Mammary epithelial cell (primary cell): Measurements from ENCODE around the gene PARD6B.

ENCODE experiments used
- EZH2 ChIP-seq: IDR thresholded peaks from 2 replicates; pipeline ENCODE4 v1.6.1; 2012; ENCODE audit warnings: low read length, inconsistent platforms, borderline replicate concordance
- TF ChIP-seq, protein P1 (sequence below), 2 donors: IDR thresholded peaks in 1 of 2; conservative IDR thresholded peaks in 1 of 2; 2 replicates each; pipeline ENCODE4 v1.5.1; 2011 to 2012; ENCODE audit warnings: inconsistent platforms in 2 of 2, low read length in 2 of 2, mild to moderate bottlenecking in 2 of 2, control low read depth in 1 of 2, low read depth in 1 of 2; ENCODE audit not compliant: insufficient read depth in 1 of 2; ENCODE audit errors: extremely low read depth in 1 of 2

DNA sequence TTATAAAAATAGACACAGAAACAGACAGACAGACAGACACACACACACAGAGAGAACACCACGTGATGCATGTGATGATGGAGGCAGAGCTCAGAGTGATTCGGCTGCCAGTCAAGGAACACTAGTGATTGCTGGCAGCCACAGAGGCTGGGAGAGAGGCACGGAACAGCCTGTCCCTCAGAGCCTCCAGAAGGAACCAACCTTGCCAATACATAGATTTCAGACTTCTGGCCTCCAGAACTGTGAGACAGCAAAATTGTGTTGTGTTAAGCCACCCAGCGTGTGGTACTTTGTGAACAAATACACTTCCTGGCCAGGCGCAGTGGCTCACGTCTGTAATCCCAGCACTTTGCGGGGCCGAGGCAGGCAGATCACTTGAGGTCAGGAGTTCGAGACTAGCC, 9.5 kb upstream of the PARD6B start:
- TF ChIP-seq, protein P1, sequence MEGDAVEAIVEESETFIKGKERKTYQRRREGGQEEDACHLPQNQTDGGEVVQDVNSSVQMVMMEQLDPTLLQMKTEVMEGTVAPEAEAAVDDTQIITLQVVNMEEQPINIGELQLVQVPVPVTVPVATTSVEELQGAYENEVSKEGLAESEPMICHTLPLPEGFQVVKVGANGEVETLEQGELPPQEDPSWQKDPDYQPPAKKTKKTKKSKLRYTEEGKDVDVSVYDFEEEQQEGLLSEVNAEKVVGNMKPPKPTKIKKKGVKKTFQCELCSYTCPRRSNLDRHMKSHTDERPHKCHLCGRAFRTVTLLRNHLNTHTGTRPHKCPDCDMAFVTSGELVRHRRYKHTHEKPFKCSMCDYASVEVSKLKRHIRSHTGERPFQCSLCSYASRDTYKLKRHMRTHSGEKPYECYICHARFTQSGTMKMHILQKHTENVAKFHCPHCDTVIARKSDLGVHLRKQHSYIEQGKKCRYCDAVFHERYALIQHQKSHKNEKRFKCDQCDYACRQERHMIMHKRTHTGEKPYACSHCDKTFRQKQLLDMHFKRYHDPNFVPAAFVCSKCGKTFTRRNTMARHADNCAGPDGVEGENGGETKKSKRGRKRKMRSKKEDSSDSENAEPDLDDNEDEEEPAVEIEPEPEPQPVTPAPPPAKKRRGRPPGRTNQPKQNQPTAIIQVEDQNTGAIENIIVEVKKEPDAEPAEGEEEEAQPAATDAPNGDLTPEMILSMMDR (conservative IDR thresholded peaks at IDR 0.05 in 1 of 2, IDR thresholded peaks at IDR 0.05 in 1 of 2; ENCODE audit: extremely low read depth in 1 of 2, insufficient read depth in 1 of 2, low read depth in 1 of 2, low read length in 2 of 2): no peak
- no peak for TF ChIP-seq EZH2
